Right ventricle myocardium superior (tissue), 1 donor: ENCODE measurements around the gene COG7. TPM values are rescaled to one million over a fixed set of nuclear protein-coding genes. Genes with fewer than 3 reads are reported as not detected.

ENCODE experiments used
- ATAC-seq: fragments of 200-7000 bp; cut with Tn5 transposase; one replicate; pipeline ENCODE4 v1.9.1; 2020; ENCODE audit warnings: mild to moderate bottlenecking; ENCODE audit not compliant: poor library complexity
- DNase-seq: peaks from one replicate; pipeline ENCODE4 v3.0.0-alpha.2; 2020
- intact Hi-C: fragments of 100-400 bp; cut with DNase I; formaldehyde crosslinking; loops from one replicate; pipeline ENCODE4 v1.11.2; 2022
- total RNA-seq: library from RNA; stranded (reverse); fragmentation: NEBNext Ultra II Directional; extraction: Animal tissue kit (Norgen Biotek cat#: 25700); gene quantifications from one replicate; pipeline ENCODE4 v1.2.1, GENCODE V29; 2021
- donor health status: DM: no; HTN: yes; CAD: no; lungs with severe emphysema.

The COG7 gene
- total RNA-seq, 1 donor from 2014 or later = 11.5 TPM

DNA sequence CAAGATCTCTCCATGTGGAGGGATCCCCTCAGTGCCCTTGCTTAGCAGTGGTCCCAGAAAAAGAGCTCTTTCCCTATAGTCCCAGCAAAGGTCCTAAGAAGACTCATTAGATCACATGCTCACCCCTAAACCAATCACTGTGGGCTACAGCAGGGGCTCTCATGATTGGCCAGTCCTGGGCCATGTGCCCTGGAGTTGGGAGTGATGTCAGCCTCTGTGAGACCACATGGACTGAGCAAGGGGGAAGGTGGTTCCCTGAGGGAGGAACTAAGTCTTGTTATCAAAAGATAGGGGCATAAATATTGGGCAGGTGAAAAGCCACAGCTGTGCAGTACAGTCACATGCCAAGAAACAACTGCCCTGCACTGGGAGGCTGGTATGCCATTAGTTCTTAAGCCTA, 99.5 kb downstream of the COG7 start:
- no peak for DNase-seq
- ATAC-seq = no peak
- intact Hi-C loops = no loop called here

GRCh38 chr16:23351360-23351759, 101.6 kb downstream of the COG7 start:
- ATAC-seq (no peak), DNase-seq (no peak)
- intact Hi-C loops = no loop called here

DNA sequence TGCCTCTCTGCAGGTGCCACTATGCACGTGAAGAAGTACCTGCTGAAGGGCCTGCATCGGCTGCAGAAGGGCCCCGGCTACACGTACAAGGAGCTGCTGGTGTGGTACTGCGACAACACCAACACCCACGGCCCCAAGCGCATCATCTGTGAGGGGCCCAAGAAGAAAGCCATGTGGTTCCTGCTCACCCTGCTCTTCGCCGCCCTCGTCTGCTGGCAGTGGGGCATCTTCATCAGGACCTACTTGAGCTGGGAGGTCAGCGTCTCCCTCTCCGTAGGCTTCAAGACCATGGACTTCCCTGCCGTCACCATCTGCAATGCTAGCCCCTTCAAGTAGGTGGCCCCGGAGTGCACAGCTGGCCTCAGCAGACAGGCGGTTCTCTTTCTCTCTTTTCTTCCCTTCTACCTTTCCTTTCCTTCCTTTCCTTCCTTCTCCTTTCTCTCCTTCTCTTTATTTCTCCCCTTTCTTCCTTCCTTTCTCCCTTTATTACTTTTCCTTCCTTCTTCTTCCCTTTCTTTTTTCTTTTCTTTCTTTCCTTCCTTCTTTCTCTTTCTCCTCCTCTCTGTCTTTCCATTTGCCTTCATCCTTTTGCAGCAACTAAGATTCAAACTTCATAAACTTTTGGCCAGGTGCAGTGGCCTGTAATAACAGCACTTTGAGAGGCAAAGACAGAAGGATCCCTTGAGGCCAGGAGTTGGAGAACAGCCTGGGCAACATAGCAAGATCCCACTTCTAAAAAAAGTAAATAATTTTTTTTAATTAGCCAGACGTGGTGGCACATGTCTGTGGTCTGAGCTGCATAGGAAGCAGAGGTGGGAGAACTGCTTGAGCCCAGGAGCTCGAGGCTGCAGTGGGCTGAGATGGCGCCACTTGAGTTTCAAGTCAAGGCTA, 104.2 kb downstream of the COG7 start:
- ATAC-seq = no peak
- intact Hi-C loops = no loop called here

GRCh38 chr16:23345237-23345636, 107.8 kb downstream of the COG7 start:
- DNase-seq = no peak
- intact Hi-C loops = no loop called here
- ATAC-seq = no peak

More for the DNA sequence above, 104.2 kb downstream of the COG7 start:
- DNase-seq = no peak

DNA sequence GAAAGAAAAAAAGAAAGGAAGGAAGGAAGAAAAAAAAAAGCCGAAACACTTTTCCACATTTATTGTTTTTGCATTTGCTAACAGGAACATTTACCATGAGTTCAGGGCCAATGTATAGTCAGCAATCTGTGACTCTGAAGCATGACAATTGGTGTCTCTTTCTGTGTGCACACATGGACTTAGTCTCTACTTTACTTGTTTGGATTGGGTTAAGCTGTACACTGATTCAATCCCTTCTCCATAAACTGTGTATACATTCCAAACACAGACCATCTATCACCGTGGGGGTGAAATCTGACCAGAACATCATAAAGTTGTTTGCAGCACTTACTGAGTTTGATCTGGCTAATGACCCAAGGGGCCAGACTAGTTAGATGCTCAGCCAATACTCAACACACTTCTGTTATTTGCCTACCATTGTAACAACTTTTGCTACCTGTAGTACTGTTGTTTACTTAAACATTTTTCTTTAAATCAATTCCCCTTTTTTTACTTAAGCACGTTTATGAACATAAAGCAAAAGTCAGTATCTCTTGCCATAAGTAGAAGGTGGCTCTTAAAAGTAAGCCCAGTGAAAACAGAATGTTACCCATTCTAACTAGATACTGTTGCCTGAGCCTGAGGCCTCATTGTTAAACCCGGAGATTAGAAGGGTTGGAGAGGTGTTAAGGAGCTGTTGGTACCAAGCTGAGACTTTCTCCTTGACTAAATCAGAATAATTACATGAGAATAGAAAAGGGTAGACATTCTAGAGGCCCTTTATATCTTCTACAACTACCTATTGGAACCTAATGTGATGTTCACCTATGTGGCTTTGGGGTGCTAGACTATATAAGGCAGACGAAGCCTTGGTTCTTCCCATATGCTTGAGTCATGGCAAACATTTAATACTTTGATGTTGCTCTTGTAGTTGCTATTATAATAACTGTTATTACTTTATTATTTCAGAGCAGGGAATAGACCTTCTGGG, 109.1 kb downstream of the COG7 start:
- DNase-seq (no peak), ATAC-seq (no peak)
- intact Hi-C loops = no loop called here

- intact Hi-C loops = no loop called here
- DNase-seq = no peak
- no peak for ATAC-seq
These were observed 110.8 kb downstream of the COG7 start for GRCh38 chr16:23342083-23342640.

GRCh38 chr16:23339787-23340186, 113.2 kb downstream of the COG7 start:
- intact Hi-C loops = no loop called here

More at GRCh38 chr16:23339787-23340186, 113.2 kb downstream of the COG7 start:
- ATAC-seq (no peak), DNase-seq (no peak)

Other genes with a start within 250 kb of the COG7 start
- gene SCNN1B, start 150.9 kb downstream of the COG7 start, total RNA-seq = not detected
- gene GGA2, start 57.3 kb upstream of the COG7 start, total RNA-seq = 50.3 TPM
- 20.5 TPM for gene EARS2, start 104.2 kb upstream of the COG7 start, total RNA-seq
- gene UBFD1, start 104.5 kb upstream of the COG7 start, total RNA-seq = 47.0 TPM
- 585 TPM for gene NDUFAB1, start 143.1 kb upstream of the COG7 start, total RNA-seq
- 4.9 TPM for gene PALB2, start 188.1 kb upstream of the COG7 start, total RNA-seq
- gene DCTN5, start 188.3 kb upstream of the COG7 start, total RNA-seq = 34.4 TPM
- gene PLK1, start 225.7 kb upstream of the COG7 start, total RNA-seq = 1.2 TPM